Stimulated activated CD4-positive, alpha-beta T cell treated with anti-CD3 and anti-CD28 coated beads, Interleukin-15, amount 100 ng/mL, for 1 hour (primary cell): ENCODE data around the gene KRTAP12-2.
"Not testable (repeated sequence)": the region's sequence is repeated elsewhere in the genome, so short reads cannot be mapped to it uniquely, and the experiment has no call there.

ENCODE experiments used
- DNase-seq, 2 donors: peaks; one replicate each; pipeline ENCODE4 v3.0.0-alpha.2; 2020; ENCODE audit warnings: low read depth in 1 of 2, low spot score in 1 of 2

The KRTAP12-2 gene

GRCh38 chr21:44686000-44686781 lies 19.5 kb upstream of the KRTAP12-2 start:
- no peak for DNase-seq

GRCh38 chr21:44685050-44685449 lies 18.3 kb upstream of the KRTAP12-2 start:
- not testable (repeated sequence) for DNase-seq

GRCh38 chr21:44684483-44684882 lies 17.8 kb upstream of the KRTAP12-2 start:
- DNase-seq: no peak

- no peak for DNase-seq
Observed at GRCh38 chr21:44684077-44684476, 17.4 kb upstream of the KRTAP12-2 start.

- DNase-seq: no peak
Observed at GRCh38 chr21:44682580-44683151, 15.9 kb upstream of the KRTAP12-2 start.

- DNase-seq: no peak
Observed at GRCh38 chr21:44681861-44682579, 15.3 kb upstream of the KRTAP12-2 start, which contains the start of gene KRTAP12-1. Gene KRTAP12-1 (minus strand): TSS chr21:44682163. CDS start chr21:44682123, 40 bp downstream.

GRCh38 chr21:44681152-44681551 lies 14.4 kb upstream of the KRTAP12-2 start:
- no peak for DNase-seq

- DNase-seq: no peak
Observed at GRCh38 chr21:44677881-44678280, 11.2 kb upstream of the KRTAP12-2 start.

GRCh38 chr21:44671911-44672310 lies 5.2 kb upstream of the KRTAP12-2 start:
- DNase-seq: no peak

GRCh38 chr21:44670642-44671432 lies 4.1 kb upstream of the KRTAP12-2 start:
- DNase-seq: no peak

GRCh38 chr21:44667612-44668011 lies 885 bp upstream of the KRTAP12-2 start:
- DNase-seq: no peak

- DNase-seq: no peak
Observed at GRCh38 chr21:44664691-44665090, 2.0 kb downstream of the KRTAP12-2 start.

- not testable (repeated sequence) for DNase-seq
Observed at GRCh38 chr21:44661567-44661966, 5.2 kb downstream of the KRTAP12-2 start.

- no peak for DNase-seq
Observed at GRCh38 chr21:44658913-44659595, 7.7 kb downstream of the KRTAP12-2 start.

GRCh38 chr21:44658541-44658910 lies 8.2 kb downstream of the KRTAP12-2 start:
- DNase-seq: no peak

- no peak for DNase-seq
Observed at GRCh38 chr21:44657635-44658540, 8.8 kb downstream of the KRTAP12-2 start, which contains the start of gene KRTAP12-3. Gene KRTAP12-3 (plus strand): TSS chr21:44657932. CDS start chr21:44657980, 48 bp downstream.

- no peak for DNase-seq
Observed at GRCh38 chr21:44656868-44657267, 9.9 kb downstream of the KRTAP12-2 start.

GRCh38 chr21:44654576-44655175 lies 12.1 kb downstream of the KRTAP12-2 start, which contains the start of gene KRTAP12-4:
Gene KRTAP12-4 (minus strand): TSS chr21:44654659. CDS start chr21:44654614, 45 bp downstream.
- no peak for DNase-seq
